CD4-positive, alpha-beta T cell treated with Interleukin-4 for 4 hours (primary cell): ENCODE data around the gene CIZ1.
"Not testable (repeated sequence)": the region's sequence is repeated elsewhere in the genome, so short reads cannot be mapped to it uniquely, and the experiment has no call there.

Source experiments
- DNase-seq: peaks from one replicate; pipeline ENCODE4 v3.0.0-alpha.2; 2020

CIZ1 gene

DNA sequence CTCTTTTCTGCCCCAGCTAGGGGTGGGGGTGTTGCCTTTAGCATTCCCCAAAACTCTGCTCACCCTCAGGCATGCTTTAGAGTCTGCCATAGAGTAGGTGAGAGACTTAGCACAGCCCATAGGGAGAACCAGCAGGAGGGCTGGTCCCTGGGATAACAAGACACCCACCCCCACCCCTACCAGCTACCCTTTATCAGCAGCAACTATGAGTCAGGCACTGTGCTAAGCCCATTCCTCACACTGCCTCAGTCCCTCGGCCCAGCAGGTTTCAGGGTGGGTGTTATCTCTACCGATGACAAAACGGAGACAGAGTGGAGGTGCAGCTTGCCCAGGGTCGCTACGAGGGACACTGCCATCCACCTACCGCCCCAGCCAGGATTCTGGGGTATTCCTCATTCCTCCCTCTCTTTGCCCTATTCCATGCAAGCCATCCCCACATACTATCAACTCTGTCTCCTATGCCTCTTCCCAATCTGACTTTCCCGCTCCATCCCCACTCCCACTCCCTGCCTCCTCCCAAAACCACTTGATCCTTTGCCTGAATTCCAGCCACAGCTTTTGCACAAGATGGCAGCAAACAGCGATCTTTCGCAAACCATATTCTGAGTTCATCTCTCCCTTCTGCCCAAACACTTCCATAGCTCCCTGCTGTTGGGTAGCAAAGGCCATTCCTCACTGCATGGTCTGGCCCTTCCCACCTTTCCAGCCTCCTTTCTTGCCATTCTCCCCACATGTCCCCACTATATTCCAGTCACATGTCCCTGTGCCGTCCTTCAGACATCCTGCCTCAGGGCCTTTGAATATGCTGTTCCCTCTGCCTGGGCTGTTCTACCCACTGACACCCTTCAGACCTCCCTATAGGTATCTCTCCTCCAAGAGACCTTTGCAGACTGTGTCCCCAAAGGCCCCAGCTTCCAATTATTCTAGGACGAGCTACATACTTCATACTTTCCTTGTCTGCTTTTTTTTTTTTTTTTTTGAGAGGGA, 5.1 kb downstream of the CIZ1 start:
- no peak for DNase-seq

GRCh38 chr9:128182893-128183588, 8.3 kb downstream of the CIZ1 start:
- DNase-seq: no peak

- not testable (repeated sequence) for DNase-seq
These were observed 9.9 kb downstream of the CIZ1 start for GRCh38 chr9:128181480-128181879.

GRCh38 chr9:128180447-128180846, 10.9 kb downstream of the CIZ1 start:
- DNase-seq: no peak

DNA sequence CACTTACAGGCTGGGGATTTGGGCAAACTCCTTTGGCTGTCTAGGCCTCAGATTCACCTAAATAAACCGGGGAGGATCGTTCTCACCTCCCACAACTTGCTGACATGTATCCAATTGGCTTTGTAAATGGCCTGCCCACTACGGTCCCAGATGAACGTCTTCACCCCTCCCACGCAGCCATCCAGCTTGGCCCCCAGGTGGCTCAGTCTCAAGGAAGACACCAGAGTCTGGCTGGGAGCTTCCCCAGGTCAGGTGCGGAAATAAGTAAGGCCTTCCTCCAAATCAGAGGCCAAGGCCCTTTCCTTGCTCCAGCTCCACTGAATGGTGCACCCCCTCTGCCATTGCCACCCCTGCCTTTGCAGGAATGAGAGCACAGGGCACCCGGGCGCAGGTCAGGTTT, 11.4 kb downstream of the CIZ1 start:
- DNase-seq: no peak

DNA sequence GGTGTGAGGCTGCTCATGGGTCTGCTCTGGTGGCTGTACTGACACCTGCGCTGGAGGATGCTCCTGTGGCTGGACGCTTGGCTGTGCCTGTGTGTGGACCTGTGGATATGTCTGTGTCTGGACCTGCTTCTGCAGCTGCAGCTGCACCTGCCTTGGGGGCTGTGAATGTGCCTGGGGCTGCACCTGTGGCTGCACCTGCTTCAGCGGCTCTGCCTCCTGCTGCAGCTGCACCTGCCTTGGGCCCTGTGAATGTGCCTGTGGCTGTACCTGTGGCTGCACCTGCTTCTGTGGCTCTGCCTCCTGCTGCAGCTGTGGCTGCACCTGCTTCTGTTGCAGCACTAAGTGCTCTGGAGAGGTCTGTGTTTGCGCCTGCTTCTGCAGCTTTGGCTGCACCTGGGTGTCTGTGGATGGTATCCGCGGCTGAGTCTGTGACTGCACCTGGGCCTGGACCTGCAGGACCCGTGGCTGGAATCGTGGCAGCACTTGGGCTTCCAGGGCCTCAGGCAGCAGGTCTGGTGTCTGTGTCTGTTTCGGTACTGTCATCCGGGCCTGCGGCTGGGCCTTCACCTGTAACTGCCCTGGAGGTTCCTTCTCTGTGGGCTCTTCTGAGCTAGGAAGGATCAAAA, 12.5 kb downstream of the CIZ1 start:
- DNase-seq: no peak

DNA sequence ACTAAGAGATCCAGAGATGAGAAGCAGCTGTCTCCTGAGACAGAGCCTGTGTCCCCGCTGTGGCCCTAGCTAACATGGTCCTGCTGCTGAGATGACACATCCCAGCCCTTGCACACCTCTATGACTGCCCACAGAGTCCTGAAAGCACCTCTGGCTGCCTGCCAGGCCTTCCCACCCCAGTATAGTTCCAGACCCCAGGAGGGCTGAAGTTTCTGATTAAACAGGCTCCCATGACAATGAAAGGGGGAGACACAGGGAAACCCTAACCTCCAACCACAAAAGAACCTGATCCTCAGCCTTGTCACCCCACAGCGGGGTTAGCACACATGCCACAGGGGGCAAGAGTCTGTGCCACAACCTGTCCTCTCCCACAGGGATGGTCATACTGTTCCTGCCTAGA, 15.6 kb downstream of the CIZ1 start:
- no peak for DNase-seq

- DNase-seq: no peak
These were observed 16.2 kb downstream of the CIZ1 start for GRCh38 chr9:128175102-128175563.

GRCh38 chr9:128174062-128174461, 17.3 kb downstream of the CIZ1 start:
- no peak for DNase-seq

- no peak for DNase-seq
These were observed 21.4 kb downstream of the CIZ1 start for GRCh38 chr9:128169925-128170324.

GRCh38 chr9:128169492-128169891, 21.9 kb downstream of the CIZ1 start:
- no peak for DNase-seq

DNA sequence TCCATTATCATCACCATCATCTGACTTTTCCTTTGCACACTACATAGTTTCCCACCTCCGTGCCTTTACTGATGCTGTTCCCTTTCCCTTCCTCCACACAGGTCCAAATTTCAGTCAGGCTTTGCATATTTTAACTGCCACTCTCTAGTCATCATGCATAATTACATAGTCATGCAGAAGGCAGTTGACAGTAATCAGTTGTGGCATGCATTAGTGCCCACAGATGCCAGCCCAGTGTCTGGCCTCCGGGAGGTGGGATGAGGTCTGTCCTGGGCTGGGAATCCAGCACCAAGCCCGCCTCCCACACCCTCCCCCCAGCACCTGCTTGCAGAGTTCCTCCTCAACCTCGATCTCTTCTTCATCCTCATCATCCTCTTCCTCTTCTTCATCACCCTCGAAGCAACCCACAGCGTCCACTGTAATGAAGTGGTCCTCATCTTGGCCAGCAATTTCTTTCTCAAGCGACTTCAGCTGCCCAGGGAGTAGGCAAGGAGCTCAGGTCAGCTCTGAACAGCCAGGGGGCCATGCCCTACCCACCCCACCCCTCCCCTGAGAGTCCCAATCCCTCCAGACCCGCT, 22.6 kb downstream of the CIZ1 start:
- DNase-seq: no peak

- no peak for DNase-seq
These were observed 24.2 kb downstream of the CIZ1 start for GRCh38 chr9:128167209-128167608.

GRCh38 chr9:128166169-128166568, 25.2 kb downstream of the CIZ1 start:
- DNase-seq: no peak

GRCh38 chr9:128164307-128164885, 27.0 kb downstream of the CIZ1 start:
- DNase-seq: no peak

DNA sequence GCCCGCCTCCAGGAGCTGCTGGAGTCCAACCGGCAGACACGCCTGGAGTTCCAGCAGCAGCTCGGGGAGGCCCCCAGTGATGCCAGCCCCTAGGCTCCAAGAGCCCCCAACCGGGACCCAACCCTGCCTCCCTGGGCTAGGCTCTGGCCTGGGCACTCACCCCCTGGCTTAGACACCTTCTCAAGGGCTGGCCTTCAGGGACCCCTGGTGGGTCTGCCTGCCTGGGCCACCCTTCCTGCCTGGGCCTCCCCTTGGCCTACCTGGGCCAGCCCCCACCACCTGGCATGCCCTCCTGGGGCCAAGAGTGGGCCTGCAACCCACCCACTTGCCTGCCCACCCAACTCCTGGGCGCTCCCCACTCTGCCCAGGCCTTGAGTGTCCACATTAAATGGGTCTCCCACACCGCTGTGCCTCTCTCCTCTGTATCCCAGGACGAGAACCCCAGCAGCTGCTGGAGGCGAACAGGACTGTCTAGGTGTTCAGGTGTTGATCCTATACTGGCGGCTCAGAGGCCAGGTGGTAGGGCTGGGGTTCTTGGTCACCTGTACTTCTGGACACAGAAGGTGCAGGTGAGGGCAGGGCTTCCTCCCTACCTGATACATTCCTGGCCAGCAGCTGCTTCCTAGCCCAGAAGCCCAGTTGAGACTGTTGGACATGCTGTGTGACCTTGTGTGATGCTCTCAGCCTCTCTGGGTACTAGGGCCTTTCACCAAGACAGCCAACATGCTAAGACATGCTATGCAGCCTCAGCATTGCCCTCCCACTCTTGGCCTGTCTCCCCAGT, 27.7 kb downstream of the CIZ1 start:
- DNase-seq: no peak

DNA sequence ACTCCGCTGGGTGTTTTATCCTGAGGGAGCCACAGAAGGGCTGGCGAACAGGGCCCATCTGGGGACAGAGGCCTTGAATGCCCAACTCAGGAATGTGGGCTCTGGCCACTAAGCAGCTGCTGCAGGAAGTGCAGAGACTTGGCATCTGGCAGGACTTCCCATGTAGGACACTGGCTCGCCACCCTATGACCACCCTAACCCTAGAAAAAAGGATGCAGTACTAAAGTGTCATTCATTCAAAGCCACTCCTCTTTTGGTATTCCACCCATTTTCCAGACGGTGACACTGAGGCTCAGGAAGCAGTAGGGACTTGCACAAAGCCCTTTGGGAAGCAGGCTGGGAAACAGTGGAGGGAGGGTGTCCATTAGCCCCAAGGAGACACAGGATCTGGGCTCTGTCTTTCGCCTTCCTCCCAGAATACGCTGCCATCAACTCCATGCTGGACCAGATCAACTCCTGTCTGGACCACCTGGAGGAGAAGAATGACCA, 28.3 kb downstream of the CIZ1 start:
- DNase-seq: no peak

DNA sequence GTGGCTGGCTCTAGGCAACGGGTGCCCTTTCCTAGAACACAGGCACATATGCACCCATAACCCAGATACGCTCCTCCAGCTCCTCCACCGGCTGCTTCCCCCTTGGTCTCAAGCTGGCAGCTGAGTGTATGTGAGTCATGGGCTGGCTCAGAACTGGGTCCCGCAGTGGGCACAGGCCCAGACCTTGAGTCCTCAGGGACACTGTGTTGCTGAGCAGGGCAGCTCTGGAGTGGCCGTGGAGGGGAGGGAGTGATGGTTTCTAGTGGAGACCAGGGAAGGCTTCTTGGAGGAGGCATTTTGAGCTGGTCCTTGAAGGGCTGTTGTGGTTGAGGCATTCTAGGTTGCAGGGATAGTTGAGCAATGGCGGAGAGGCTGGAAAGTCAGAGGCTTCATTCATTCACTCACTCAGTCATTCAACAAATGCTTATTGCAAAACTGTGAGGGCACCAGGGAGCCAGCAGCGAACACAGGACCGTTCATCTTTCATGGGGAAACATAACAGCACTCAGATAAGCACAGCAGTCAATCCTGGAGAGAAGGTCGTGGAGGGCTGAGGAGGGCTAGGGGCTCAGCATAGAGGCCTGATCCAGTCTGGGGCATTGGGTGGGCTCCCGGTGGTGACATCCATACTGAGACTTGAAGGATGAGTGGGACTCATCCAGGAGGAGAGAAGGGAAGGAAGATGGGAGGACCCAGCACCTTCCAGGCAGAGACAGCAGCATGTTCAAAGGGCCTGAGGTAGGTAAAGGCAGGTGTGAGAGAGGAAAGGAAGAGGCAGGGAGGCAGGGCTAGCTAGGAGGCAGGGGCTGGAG, 29.0 kb downstream of the CIZ1 start:
- DNase-seq: no peak

GRCh38 chr9:128161215-128161902, 30.0 kb downstream of the CIZ1 start:
- no peak for DNase-seq

GRCh38 chr9:128160603-128160987, 30.8 kb downstream of the CIZ1 start:
- DNase-seq: peak; percentile 11
